ENCODE results near the gene TAC3.
A peak's percentile ranks its signal among the peaks of the same experiment; 100 is the strongest.
"Not testable (repeated sequence)": the region's sequence is repeated elsewhere in the genome, so short reads cannot be mapped to it uniquely, and the experiment has no call there.

Gene TAC3

DNA sequence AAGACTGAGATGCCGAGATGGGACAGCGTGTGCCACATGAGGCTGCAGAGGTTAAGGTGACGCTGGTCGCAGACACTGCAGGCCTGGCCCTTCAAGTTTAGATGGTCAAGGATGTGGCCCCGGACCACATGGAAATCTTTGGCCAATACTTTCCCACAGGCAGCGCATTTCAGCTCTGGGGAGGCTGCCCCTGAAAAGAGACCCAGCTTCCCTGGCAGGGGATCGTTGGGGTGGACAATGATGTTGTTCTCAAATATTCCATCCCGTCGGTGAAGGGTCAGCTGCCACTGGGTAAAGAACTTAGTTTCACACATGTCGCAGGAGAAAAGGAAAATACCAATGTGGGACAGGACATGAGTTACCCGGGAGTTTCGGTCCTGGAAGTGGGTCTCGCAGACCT, 12.9 kb downstream of the TAC3 start:
- no peak for DNase-seq

DNA sequence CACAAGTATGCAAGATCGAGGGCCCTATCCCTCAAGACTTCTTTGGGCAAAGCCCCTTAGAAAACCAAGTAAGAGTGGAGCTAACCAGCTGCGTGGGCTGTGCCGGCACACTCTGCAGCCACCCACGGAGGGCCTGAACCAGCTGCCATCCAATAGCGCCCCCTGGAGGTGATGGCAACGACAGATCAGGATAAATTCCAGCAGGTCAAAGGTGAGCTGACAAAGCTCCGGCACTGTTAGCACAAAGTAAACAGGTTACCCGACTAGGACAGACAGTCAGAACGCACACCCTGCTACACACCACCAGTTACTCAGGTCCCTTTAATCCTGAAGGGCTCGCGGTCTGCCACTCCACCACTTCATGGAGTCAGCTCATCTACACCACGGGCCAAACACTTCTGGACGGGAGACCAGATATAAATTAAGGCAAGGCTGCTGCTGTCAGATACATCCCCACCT, 14.9 kb downstream of the TAC3 start:
- DNase-seq = peak; percentile 22

DNA sequence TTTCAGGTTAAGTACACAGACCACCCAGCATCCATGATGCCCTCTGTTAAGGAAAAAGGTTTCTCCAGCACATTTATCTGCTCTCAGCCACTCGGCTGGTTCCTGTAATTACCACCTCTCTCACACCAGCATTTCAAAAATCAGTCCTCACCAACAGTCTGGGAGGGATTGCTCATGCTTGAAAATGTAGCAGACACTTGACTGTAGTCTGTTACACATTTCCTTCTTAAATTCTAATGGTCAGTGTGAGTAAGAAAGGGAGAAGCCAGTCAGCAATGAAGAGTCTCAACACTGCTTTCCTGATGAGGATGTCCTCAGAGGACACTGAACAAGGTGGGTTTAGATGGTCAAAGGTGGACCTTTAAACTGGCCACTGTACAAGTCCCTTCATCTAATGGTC, 15.9 kb downstream of the TAC3 start:
- no peak for DNase-seq

DNA sequence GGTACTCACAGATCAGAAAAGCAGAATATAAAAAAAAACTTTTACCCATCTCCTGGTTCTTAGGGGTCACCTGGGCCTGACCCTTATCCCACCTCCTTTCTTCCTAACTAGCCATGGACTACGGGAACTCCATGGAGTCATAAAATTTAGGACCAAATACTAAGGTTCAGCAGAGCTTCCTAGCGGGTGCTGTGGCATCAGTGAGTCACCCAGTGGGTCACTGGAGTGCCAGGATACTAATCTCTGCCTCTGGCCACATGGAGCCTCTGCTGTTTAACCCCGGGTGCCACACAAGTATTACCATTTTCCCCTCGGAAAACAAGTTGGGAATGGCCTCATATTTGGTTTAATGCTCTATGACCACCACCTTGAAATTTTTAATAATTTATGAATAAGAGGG, 16.9 kb downstream of the TAC3 start:
- no peak for DNase-seq

DNA sequence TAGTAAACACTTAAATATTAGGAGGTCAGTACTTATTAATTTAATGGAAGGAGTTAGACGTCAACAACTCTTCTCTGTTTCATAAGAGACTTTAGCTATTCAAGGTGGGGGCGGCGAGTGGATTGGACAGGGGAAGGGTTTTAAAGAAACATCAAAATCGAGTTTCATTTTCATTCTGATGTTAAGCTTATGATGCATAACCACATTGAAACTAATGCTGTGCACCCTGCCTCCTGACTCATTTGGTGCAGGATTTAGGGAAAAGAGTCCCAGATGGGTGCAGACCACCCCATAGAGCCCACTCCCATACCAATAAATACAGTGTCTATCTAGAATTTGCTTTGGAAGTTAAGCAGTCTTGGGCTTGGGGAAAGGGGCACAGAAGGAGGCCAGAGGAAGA, 17.3 kb downstream of the TAC3 start:
- DNase-seq = no peak

DNA sequence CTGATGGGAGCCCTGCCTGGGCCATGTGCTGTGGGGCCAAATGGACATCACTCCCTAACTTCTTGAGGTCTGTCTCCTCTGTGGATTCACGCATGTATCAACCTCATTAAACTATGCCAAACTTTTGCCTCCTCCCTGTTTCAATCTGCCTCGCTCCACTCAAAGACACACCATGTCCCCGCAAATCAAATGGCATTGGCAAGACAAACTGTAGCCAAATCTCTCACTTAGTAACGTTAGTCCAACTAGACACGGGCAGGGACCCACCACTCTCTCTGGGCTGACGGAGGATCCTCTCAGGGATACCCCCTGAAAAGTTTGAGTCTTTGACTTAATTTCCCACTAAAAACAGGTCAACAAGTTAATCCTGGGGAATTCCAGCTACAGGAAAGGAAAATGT, 18.0 kb downstream of the TAC3 start:
- DNase-seq = no peak

DNA sequence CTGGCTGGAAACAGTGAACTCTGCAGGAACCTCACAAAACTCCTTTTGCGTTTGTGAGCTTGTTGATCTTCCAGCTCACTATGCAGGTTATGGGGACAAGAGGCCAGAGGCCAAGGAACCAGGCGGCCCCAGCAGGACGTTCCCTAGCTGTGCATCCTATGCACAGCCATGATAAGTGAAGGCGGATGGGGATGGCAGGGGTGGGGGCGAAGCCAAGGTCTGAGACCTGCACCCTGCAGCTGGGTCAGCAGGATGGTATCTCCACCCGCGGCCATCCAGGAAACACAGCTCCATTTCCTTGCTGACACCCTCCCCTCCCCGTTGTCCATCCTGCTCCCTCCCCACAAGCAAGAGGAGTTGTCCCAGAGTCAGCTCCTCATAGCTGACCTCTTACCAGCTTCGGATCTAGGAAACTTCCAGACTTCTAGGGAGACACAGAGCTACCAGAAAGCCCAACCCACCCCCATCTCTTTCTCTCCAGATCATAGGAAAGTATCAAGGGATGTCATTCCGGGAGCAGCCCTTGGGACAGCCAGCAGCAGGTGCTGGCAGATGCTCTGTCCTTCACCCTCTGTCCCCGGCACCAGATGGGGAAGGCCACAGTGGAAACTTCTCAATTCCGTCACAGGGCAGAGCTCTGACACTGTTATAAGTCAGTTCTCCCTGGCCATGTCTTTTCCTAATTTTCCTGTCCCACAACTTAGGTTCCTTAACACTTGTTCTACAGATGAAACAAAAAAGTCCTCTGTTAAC, 19.4 kb downstream of the TAC3 start:
- no peak for DNase-seq

DNA sequence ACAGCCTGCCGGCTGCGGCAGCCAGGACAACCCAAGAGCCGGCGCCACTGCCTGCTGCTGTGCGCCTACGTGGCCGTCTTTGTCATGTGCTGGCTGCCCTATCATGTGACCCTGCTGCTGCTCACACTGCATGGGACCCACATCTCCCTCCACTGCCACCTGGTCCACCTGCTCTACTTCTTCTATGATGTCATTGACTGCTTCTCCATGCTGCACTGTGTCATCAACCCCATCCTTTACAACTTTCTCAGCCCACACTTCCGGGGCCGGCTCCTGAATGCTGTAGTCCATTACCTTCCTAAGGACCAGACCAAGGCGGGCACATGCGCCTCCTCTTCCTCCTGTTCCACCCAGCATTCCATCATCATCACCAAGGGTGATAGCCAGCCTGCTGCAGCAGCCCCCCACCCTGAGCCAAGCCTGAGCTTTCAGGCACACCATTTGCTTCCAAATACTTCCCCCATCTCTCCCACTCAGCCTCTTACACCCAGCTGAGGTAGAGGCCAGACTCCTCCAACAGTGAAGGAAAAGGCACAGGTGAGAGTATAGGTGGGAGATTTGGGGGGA, 20.3 kb downstream of the TAC3 start:
- no peak for DNase-seq

DNA sequence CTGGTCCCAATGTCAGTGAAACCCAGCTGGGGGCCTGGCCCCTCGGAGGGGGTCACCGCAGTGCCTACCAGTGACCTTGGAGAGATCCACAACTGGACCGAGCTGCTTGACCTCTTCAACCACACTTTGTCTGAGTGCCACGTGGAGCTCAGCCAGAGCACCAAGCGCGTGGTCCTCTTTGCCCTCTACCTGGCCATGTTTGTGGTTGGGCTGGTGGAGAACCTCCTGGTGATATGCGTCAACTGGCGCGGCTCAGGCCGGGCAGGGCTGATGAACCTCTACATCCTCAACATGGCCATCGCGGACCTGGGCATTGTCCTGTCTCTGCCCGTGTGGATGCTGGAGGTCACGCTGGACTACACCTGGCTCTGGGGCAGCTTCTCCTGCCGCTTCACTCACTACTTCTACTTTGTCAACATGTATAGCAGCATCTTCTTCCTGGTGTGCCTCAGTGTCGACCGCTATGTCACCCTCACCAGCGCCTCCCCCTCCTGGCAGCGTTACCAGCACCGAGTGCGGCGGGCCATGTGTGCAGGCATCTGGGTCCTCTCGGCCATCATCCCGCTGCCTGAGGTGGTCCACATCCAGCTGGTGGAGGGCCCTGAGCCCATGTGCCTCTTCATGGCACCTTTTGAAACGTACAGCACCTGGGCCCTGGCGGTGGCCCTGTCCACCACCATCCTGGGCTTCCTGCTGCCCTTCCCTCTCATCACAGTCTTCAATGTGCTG, 21.0 kb downstream of the TAC3 start:
- DNase-seq = no peak

DNA sequence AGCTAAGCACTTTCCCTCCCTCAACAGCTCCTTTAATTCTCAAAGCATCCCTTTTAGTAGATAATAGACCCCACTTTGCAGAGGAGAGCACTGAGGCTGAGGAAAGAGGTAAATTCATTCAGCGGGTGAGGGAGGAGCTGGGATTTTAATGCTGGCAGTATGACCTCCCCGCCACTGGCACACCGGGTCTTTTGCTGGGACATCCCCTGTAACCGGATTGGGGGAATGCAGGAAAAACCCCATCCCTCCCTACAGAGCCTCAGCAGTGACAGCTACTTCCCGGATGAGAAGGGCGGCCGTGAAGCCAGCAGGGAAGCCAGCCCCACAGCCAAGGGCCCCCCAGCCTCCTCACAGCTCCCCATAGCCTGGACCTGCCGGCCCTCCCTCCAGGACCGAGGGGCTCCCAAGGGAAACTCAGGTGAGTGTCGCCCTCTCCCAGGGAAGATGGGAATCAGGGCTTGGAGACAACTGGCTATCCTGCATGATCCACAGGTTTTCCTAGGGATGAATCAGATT, 22.0 kb downstream of the TAC3 start:
- no peak for DNase-seq

DNA sequence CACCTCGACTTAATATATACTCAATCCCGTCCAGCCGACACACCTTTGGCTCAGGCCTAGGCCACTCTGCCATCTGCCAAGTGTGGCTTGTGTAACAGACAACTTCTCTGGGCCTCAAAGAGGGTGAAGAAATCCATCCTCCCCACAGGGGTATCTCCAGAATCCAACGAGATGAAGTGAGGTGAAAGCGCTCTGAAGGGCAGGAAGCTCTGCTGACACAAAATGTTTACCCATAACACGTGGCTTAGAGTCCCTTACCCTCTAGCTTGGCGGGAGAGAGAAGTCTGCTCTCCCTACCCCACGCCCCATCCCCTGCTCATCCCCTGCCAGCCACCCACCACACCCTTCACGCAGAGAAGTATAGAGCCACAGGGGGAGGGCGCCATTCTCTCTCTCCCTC, 23.0 kb downstream of the TAC3 start:
- DNase-seq = no peak

DNA sequence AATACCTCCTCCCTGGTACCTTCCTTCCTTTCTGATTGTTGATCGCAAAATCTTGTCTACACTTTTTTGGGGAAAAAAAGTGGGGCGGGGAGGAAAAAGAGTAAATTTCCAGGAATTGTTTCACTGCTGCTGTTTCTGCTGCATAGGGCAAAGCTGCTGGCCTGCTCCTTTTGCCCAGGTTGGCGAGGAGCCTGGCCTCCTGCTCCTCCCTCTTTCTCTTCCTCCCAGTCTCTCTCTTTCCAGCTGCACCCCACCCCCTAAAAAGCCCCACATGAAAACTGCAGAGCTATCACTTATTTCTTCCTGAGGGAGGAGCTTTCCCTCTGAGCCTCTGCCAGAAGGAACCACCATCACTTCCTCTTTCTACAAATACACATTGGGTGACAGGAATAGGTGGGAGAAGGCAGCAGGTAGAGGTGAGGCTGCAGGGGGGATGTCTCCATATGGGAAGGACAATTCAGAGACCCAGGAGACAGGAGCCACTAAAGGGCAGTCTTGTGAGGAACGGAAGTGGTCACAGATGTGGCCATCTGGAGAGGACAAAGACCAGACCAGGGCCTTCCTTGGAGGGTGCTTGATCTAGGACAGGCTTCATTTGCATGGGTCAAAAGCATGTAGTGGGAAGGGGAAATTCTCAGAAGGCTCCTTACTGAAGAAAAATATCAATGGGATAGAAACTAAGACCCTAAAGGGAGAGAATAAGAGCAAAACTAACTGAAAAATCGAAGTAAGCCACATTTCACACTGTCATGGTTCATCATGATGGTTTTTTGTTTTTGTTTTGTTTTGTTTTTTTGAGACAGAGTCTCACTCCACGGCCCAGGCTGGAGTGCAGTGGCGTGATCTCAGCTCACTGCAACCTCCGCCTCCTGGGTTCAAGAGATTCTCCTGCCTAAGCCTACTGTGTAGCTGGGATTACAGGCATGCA, 24.7 kb downstream of the TAC3 start:
- no peak for DNase-seq

DNA sequence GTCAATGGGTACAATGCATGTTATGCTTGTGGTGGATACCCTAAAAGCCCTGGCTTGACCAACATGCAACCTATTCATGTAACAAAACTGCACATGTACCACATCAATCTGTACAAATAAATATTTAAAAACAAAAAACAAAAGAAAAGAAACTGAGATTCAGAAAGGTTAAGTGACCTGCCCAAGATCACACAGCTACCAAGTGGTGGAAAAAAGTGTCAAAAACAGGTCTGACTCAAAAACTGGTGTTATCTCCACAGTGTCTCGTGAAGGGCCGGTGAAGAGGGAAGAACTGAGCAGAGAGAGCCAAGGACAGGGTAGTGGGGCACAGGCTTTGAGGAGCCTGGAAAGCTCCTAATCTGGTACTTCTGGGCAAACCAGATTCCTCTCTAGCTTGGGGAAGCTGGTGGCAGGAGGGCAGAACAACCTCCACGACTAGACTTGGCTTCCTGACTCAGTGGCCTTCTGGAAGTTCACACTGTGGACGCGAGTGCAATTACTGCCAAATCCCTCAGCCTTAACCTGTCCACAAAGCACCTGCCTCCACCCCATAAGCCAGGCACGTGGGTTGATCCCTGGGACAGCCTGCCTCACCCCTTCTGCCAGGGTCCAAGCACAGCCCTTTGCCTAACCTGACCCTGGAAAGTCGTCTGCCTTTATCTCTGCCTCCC, 25.5 kb downstream of the TAC3 start:
- DNase-seq = no peak

DNA sequence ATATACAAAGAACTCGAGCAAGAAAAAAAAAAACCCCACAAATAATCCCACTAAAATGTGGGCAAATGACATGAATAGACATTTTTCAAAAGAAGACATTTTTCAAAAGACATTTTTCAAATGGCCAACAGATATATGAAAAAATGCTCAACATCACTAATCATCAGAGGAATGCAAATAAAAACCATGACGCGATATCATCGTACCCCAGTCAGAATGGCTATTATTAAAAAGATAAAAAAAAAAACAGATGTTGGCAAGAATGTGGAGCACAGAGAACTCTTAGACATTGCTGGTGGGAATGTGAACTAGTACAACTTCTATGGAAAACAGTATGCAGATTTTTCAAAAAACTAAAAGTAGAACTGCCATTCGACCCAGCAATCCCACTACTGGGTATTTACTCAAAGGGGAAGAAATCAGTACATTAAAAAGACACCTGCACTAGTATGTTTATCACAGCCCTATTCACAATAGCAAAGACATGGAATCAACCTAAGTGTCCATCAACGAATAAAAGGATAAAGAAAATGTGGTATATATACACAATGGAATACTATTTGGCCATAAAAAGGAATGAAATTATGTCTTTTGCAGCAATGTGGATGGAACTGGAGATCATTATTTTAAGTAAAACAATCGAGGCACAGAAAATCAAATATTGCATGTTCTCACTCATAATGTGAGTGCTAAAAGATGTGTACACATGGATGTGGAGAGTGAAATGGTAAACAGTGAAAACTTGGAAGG, 26.3 kb downstream of the TAC3 start:
- no peak for DNase-seq

DNA sequence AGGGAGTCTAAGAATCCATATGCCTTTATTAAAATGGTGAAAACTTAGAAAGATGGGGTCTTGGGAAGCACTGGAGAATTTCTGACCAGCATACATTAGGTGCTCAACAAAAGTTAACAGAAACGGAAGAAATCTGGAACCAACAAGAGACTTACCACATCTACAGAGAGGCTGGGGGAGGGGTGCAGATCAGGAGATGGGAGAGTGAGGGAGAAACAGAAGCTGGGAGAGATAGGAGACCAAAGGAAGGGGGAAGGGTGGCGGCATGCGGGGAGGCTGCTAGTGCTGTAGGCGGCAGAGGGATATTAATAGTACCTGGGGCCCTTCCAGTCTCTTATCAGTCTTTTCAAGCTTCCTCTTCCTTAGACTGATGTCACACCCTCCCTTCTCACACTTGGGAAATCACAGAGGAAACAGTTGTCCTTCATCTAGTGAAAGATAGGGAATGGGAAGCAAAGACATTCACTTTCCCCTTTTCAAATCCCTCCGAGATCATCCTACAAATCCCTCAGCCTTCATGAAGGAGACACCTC, 28.1 kb downstream of the TAC3 start:
- no peak for DNase-seq

DNA sequence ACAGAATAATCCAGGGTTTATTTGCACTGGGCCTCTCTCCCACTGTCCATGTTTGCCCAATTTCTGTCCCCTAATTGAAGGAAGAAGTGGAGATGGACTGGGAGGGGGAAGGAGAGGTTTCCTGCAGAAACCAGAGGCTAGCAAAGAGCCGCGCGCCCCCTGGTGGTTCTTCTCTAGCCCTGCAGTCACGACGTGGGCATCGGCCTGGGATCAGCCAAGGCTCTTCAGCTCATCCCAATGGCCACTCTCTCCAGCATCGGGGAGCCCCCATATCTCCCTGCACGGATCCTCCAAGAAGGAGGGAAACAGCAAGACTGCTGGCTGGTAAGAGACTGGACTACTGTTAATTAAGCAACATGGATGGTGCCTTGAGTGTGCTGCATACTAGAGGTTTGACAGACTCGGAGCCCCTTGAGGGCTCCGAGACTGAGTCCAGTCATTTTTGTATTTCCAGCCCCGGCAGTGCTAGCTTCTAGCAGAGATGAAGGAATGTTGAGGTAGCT, 28.7 kb downstream of the TAC3 start:
- DNase-seq = peak; percentile 82

DNA sequence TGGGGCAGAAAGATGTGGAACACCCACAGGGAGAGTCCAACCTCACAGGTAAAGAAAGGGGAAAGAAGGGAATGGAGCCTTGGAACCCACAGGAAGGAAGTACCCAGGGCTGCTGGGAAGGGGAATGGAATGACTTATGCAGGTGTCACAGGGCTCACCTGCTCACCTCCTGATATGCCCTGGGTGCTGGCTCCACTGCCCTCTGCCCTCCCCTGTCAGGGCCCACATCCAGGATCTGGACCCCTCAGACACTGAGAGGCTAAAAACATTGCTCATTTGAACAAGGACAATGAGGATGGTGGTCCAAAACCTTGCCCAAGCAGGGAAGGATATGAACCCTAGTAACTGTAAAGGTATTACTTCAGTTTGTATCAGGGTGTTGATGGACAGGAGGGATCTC, 29.3 kb downstream of the TAC3 start:
- DNase-seq = no peak

DNA sequence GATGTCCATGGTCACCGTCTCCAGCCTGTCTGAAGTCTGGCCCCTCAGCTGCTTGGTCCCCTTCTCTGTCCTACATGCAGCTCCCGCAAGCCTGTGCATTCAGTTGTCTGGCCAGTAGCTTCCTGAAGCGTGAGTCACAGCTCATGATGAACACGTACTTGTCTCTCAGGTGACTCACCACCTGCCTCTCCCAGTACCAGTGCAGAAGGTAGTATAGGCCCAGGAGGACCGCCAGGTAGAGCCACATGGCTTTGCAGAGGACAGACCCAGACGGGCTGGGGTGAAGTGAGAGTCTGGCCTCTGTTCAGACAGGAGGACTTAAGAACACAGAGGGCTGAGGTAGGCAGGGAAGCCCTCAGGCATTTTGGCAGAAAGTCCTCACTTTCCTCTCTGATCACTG, 30.6 kb downstream of the TAC3 start:
- not testable (repeated sequence) for DNase-seq

DNA sequence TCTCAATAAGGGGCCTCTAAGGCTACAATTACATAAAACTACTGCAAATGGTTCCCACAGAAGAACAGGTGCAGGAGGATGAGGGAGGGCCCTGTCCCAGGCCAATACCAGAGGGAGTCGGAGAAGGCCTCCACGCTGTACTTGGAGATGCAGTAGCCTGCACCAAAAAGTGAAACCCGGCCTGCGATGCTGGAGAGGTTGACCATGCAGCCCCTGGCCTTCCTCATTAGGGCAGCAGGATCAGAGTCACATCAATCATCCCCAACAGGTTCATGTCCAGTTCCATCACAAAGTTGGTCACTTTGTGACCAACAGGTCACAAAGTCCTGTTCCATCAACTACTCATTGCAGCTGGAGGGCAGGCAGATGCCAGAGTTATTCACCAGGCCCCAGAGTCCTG, 32.9 kb downstream of the TAC3 start:
- no peak for DNase-seq

DNA sequence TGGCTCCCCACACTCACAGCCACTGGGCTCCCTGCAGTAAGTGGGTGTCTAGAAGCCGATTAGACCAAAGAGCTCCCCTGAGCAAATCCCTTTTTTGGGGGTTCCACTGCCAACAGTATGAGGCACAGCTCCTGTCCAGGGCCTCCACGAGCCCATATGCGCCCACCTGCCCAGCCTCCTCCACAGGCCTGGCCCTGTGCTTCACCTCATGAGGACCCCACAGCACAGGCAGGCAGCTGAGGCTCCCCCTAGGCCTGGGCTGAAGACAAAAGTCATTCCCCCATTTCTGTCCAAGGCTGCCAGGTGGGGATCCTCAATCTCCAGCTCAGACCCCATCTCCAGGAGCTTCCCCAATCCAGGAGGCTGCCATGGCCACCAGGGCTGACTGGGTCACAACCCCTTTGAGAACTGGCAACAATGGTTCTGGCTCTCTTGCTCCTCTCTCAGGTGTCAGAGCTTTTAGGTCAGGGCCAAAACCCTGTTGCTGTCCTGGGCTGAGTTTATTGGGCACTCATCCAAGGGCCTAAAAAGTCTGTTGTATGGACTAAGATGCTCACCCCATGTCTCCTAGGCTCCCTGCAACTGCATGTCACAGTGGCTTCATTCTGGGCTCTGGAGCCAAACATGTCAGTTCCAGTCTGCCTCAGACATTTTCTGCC, 33.6 kb downstream of the TAC3 start:
- not testable (repeated sequence) for DNase-seq
